CD4-positive, alpha-beta T cell treated with Interleukin-2 at 100 ng/mL for 4 hours (primary cell): ENCODE data around the gene TFPI.
"Not testable (repeated sequence)": the region's sequence is repeated elsewhere in the genome, so short reads cannot be mapped to it uniquely, and the experiment has no call there.

Experiments
- DNase-seq: peaks from one replicate; pipeline ENCODE4 v3.0.0-alpha.2; 2020; ENCODE audit warnings: low spot score

Gene TFPI

GRCh38 chr2:187554011-187554703 is at the start of gene TFPI:
Gene TFPI (minus strand): TSS chr2:187554435. CDS start chr2:187503768, 50,667 bp downstream.
- no peak for DNase-seq

- DNase-seq = no peak
Observed at GRCh38 chr2:187594801-187595200, 40.6 kb upstream of the TFPI start.

GRCh38 chr2:187593697-187594096 is 39.5 kb upstream of the TFPI start:
- no peak for DNase-seq

GRCh38 chr2:187593098-187593497 is 38.9 kb upstream of the TFPI start:
- no peak for DNase-seq

DNA sequence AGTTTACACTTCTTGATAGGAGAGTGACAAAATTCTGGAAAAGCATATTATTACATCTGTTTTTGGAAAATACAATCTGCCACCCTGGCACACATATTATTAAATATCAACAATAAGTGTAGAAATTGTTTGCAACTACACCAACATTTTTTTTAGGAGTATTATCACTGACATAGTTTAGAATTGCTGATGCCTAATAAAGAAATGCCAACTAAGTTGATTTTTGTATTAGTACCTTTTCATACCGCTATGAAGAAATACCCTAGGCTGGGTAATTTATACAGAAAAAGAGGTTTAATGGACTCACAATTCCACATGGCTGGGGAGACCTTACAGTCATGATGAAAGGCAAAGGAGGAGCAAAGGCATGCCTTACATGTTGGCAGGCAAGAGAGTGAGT is 35.9 kb upstream of the TFPI start:
- DNase-seq = no peak

- DNase-seq = no peak
Observed at GRCh38 chr2:187586011-187586641, 31.9 kb upstream of the TFPI start.

- peak; percentile 20 for DNase-seq
Observed at GRCh38 chr2:187581125-187581896, 27.1 kb upstream of the TFPI start.

DNA sequence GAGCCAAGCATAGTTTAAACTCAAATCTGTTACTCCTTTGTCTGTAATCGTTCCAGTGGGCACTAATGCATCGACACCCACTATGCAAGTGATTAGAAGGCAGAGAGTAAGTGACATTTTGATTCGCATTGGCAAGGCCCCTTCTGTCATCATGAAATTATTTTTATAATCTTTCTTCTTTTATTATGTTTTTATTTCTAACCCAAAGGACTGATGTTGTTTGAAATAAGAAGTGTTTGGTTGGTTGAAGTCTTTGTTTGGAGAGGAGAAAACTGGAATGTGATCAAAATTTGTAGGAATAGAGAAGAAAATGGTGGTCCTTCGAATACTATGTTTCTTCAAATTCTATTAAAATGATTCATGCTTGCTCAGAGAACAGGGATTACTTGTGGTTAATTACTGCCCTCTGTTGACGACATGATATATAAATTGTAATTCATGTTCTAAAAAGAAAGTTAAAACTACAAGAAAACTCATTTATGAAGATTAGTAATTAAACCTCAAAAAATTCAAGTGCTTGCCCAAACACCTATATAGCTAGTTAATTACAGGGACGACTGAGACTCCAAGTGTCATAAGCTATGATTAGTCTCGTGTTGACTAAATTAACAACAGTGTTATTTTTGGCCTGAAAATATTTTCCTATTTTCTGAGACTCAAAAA is 26.4 kb upstream of the TFPI start:
- DNase-seq = no peak

GRCh38 chr2:187577310-187577709 is 23.1 kb upstream of the TFPI start:
- DNase-seq = no peak

DNA sequence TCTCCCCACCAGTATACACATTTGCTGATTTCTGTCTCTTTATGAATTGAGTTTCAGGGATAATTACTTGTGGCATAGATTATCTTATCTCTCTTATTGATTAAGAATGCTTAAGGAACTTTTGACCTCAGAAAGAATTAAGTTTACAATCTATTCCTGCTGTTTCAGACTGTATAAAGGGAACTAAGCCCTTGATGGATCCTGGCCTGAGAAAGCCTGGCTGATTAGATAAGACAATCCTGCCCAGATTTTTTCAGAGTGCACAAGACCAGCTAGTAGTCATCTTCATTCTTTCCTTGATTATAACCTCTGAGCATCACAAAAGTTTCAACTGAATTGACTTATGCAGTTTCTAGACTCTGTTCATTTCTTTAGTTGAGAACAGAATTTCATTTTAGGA is 22.7 kb upstream of the TFPI start:
- DNase-seq = no peak

DNA sequence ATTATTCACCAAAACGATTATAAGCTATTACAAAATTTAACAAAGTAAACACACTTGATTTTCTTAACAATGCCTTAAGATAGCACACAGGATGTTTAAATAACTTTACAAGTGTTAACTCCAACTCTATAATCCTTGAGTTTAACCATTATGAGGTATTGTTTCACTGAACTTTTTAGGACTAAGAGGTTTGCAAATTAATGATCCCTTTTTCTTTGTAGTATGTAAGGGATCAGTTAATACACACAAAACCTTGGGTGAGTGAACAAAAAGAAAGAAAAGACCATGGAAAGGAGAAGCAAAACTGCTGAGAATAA is 21.5 kb upstream of the TFPI start:
- DNase-seq = no peak

DNA sequence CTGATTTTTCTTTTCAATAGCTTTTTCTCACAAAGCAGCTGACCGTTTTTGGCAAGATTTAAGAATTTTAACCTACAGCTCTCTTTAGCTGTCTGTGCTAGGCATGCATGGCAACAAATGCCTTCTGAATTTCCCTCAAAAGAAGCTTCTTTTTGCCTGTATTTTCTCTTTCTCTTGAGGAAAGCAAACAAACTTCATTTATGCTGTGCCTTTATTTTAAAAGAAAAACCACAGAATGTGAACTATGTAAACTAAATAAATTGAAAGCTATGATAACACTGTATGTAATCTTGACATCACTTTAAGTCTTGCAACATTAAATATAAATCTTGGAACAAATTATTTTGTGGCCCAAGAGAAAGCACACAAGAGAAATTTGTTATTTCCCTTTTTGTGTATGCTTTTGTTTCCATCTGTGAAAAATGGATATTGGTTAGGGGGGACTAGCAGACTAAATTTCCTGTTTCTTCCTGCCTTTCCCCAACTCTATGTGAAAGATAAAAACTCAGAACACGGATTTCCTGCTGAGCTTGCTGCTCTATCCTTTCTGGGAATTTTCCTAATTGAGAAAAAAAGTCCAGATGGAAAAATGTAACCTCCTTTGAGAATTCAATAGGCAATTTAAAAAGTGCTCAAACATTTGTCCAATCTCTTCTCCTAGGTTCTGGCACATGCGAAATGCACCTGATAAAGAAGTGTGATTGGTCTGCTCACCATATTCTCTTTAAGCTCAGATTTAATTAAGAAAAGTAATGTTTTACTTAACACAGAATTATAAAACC is 20.9 kb upstream of the TFPI start:
- no peak for DNase-seq

GRCh38 chr2:187573722-187574121 is 19.5 kb upstream of the TFPI start:
- DNase-seq = no peak

GRCh38 chr2:187571996-187572395 is 17.8 kb upstream of the TFPI start:
- not testable (repeated sequence) for DNase-seq

DNA sequence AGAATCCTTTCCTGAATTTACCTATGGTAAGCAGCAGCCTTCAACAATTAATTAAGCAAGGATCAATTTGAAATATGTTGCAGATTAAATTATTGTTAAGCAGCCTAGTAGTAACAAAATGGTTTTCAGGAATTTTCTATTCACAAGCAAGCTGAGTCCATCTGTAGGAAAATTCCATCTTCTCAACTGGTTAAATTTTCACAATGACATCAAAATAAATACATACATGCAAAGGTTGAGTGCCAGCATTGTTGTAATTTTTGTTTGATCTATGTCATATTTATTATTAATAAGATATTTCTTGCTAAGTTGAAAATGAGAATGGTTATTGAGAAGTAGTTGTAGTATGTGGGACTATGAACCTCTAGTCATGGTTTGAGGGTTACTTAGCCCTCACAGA is 15.3 kb upstream of the TFPI start:
- DNase-seq = no peak

GRCh38 chr2:187569042-187569441 is 14.8 kb upstream of the TFPI start:
- no peak for DNase-seq

DNA sequence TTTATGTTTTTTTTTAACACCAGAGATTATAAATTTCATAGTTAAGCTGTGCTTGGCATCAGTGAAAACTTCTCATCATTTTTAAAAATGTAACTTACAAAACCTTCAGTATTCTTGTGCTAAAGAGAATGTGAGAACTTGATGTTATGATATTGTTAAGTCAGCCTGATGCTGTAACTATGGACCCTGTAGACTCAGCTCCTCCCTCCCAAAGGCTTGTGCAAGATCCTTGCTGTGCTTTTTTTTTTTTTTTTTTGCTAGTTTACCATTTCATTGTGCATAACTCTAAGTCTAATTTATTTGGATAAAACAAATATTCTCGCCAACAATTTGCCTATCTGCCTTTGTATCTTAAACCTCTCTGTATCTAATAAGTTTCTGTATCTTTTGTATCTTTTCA is 12.9 kb upstream of the TFPI start:
- no peak for DNase-seq

DNA sequence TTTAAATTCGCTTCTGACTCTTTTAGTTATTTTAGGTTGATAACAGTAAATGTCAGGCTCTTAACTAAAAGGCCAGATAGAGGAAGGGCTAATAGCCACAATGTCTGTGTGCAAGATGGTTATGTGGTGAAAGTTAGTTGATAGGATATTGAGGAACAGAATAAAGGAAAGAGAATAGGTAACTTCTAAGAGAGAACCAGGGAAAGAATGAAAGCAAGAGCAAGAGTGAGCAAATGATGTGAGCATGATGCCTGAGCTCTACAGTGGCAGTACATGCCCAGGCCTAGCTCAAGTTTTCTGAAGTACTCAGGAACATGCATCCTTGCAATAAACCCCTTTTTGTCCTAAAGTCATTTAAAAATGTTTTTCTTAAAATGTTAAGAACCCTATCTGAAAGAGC is 12.5 kb upstream of the TFPI start:
- no peak for DNase-seq

GRCh38 chr2:187566266-187566665 is 12.0 kb upstream of the TFPI start:
- no peak for DNase-seq

DNA sequence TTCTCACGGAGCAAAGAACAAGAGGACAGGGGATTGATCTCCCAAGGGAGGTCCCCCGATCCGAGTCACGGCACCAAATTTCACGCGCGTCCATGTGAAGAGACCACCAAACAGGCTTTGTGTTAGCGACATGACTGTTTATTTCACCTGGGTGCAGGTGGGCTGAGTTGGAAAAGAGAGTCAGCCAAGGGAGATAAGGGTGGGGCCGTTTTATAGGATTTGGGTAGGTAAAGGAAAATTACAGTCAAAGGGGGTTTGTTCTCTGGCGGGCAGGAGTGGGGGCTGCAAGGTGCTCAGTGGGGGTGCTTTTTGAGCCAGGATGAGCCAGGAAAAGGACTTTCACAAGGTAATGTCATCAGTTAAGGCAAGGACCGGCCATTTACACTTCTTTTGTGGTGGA is 11.4 kb upstream of the TFPI start:
- not testable (repeated sequence) for DNase-seq

DNA sequence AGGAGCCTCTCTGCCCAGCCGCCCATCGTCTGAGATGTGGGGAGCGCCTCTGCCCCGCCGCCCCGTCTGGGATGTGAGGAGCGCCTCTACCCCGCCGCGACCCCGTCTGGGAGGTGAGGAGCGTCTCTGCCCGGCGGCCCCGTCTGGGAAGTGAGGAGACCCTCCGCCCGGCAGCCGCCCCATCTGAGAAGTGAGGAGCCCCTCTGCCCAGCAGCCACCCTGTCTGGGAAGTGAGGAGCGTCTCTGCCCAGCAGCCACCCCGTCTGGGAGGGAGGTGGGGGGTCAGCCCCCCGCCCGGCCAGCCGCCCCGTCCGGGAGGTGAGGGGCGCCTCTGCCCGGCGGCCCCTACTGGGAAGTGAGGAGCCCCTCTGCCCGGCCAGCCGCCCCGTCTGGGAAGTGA is 2.3 kb upstream of the TFPI start:
- DNase-seq = not testable (repeated sequence)

DNA sequence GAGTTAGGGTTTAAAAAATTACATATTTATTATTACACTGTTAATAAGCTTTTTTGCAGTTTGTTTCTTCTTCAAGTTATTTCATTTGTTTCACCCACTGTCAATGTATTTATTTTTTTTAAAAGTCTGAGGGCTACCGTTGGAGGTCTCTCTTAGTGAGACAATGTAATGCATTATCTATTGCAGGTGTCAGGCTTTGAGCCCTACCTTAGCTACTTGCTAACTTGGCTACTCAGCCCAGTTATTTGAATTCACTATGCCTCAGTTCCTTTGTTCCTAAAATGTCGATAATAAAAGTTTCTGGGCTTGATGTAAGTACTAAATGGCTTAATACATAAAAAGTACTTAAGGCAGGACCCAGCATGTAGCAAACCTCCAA is 458 bp upstream of the TFPI start:
- DNase-seq = no peak
